HG02852 (cell line): Measurements from ENCODE around the gene PSMB4.
"Not testable (repeated sequence)": the region's sequence is repeated elsewhere in the genome, so short reads cannot be mapped to it uniquely, and the experiment has no call there.

Source experiments
- ATAC-seq: cut with Tn5 transposase; IDR thresholded peaks from one replicate; pipeline ENCODE4 v1.9.1; 2021; ENCODE audit warnings: mild to moderate bottlenecking, moderate library complexity; ENCODE audit not compliant: unreplicated experiment

The PSMB4 gene

GRCh38 chr1:151399324-151400171 lies at the start of gene PSMB4:
Gene PSMB4 (plus strand): TSS chr1:151399573. CDS start chr1:151399588, 15 bp downstream.
- peak; percentile 83 for ATAC-seq

- not testable (repeated sequence) for ATAC-seq
These were observed 49.0 kb upstream of the PSMB4 start for GRCh38 chr1:151350323-151350722.

GRCh38 chr1:151352021-151352718 lies 47.2 kb upstream of the PSMB4 start:
- no peak for ATAC-seq

GRCh38 chr1:151356696-151357095 lies 42.7 kb upstream of the PSMB4 start:
- ATAC-seq, result no peak

GRCh38 chr1:151361883-151362282 lies 37.5 kb upstream of the PSMB4 start:
- no peak for ATAC-seq

DNA sequence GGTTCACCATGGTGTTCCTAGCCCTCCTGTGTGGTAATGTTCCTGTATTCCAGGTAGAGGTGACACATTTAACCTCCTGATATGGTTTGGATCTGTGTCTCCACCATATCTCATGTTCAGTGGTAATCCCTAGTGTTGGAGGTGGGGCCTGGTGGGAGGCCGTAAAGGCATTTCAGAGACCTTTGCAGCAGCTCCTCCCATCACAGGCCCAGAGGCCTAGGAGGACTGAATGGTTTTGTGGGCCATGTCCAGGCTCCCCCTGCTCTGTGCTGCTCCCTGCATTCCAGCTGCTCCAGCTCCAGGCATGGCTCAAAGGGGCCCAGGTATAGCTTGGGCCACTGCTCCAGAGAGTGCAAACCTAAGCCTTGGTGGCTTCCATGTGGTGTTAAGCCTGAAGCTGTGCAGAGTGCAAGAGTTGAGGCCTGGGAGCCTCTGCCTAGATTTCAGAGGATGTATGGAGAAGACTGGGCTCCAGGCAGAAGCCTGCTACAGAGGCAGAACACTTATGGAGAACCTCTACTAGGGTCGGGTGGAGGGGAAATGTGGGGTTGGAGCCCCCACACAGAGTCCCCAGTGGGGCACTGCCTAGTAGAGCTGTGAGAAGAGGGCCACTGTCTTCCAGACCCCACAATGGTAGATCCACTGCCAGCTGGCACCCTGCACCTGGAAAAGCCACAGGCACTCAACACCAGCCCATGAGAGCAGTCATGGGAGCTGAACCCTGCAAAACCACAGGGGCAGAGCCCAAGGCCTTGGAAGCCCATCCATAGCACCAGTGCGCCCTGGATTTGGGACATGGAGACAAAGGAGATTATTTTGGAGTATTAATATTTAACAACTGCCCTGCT lies 36.8 kb upstream of the PSMB4 start:
- ATAC-seq, result no peak

GRCh38 chr1:151364996-151365395 lies 34.4 kb upstream of the PSMB4 start:
- no peak for ATAC-seq

GRCh38 chr1:151367658-151368392 lies 31.5 kb upstream of the PSMB4 start:
- ATAC-seq, result no peak

DNA sequence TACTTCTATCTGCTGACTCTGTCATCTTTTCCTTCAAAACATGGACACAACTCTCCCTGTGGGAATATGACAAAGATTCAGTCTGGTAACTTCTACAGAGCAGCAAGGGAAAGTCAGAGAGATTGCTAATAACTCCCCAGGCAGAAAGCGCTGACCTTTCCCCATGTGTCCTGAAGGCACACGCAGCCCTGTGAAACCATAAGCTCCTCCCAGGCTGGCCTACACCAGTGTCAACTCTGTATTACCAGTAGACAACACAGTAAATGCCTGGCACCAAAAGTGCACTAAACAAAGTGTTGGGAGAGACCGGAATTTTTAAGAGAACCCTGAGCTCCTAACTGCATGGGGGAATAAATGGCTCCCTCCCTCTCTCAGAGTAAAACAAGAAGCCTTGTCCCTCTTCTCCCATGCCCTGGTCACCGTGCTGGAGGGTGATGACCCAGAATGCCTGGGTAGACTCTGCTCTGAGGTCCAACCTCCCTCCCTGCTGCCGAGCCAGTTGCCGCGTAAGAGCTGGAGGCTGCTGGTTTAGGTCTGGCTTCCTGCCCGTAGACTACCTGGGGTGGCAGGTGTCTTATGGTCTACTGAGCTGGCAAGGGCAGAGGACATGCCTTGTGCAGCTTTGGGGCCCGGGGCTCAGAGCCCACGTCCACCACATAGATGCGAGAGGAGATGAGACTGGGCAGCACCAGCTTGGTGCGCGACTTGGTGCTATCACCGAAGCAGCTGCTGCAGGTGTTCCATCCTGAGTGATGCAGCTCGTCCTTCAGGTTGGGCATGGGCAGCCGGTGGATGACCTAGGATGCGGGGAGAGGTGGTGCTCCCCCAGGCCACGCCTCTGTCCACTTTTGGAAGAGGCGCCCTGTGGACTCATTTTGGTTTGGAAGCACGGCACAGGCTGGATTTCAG lies 30.7 kb upstream of the PSMB4 start:
- no peak for ATAC-seq

- no peak for ATAC-seq
These were observed 30.1 kb upstream of the PSMB4 start for GRCh38 chr1:151369302-151369610.

GRCh38 chr1:151369621-151370048 lies 29.7 kb upstream of the PSMB4 start:
- no peak for ATAC-seq

- ATAC-seq, result no peak
These were observed 29.0 kb upstream of the PSMB4 start for GRCh38 chr1:151370211-151370911.

- no peak for ATAC-seq
These were observed 27.9 kb upstream of the PSMB4 start for GRCh38 chr1:151371370-151372057.

- no peak for ATAC-seq
These were observed 27.1 kb upstream of the PSMB4 start, which contains the start of gene SELENBP1 for GRCh38 chr1:151372058-151372934. Gene SELENBP1 (minus strand): TSS chr1:151372705. CDS start chr1:151372641, 64 bp downstream.

DNA sequence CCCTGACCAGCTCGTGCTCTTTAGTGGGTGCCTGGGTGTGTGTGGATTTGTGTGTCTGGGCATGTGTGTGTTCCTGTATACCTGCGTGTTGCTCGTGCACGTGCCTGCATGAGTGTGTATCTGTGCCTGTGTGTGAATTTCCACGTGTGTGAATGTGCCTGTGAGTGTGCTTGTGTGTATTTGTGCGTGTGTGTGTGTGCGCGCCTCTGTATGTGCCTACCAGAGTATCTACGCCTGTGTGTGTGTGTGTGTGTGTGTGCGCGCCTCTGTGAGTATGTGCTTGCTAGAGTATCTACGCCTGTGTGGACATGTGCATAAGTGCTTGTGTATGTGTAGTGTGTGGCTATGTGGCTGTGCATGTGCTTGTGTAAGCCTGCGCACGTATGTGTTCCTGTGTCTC lies 26.2 kb upstream of the PSMB4 start:
- ATAC-seq, result no peak

DNA sequence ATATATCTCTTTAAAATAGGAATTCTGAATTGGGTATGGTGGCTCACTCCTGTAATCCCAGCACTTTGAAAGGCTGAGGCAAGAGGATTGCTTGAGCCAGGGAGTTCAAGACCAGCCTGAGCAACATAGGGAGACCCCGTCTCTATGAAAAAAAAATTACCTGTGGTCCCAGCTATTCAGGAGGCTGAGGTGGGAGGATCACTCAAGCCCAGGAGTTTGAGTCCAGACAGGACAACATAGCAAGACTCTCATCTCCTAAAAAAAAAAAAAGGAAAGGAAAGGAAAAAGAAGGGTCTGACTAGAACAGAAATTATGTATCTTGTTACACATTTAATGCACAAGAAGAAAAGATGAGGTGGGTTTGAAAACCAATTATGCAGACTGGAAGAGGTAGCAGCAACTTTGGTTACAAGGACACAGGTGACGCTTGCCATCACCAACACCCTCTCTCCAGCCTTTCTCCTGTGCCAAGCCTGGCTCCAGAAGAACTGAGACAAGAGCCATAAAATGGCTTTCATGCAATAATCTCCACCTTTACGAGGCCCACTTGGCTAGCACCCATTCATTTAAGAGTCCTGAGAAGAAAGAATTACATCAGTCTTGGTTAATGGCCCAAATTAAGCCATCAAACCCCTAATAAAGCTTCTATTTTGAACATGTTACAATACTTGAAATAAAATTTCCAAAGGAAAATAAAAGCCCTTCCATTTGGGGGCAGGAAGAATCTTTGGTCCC lies 22.1 kb upstream of the PSMB4 start:
- no peak for ATAC-seq

DNA sequence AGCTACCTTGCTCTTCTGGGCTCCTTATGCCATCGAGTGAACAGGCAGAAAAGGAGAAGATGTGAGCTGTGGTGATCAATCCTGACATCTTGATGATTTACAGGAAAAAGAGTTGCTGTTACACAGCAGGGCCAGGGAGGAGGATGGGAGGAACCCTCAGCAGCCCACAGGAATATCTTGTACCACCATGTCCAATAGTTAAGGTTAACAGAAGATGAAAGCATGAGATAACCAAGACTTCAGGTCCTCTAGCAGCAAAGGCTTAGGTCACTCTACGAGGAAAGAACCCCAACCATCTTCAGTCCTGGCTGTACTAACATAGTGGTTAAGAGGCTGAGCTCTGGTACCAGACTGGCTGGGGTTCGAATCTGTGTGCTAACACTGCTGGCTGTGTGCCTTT lies 14.8 kb upstream of the PSMB4 start:
- ATAC-seq, result no peak
